Liver (tissue), 9 donors: ENCODE data around the gene GPR15. TPM values are rescaled to one million over a fixed set of nuclear protein-coding genes. Genes with fewer than 3 reads are reported as not detected.

Source experiments
- DNase-seq: peaks from one replicate; pipeline ENCODE4 v3.0.0-alpha.2; 2017; ENCODE audit warnings: low spot score
- H3K27ac ChIP-seq, 2 donors: one replicate each; pipeline ENCODE4 v1.7.0; 2013; ENCODE audit warnings: inconsistent platforms in 2 of 2, low read length in 2 of 2, control low read depth in 1 of 2, low read depth in 1 of 2, mild to moderate bottlenecking in 1 of 2
- H3K27me3 ChIP-seq, 4 donors: one replicate each; pipeline versions ENCODE4 v1.6.1 to v1.7.0; 2013; ENCODE audit warnings: low read length in 3 of 4, inconsistent platforms in 1 of 4, mild to moderate bottlenecking in 1 of 4, moderate library complexity in 1 of 4; ENCODE audit not compliant: control insufficient read depth in 4 of 4, insufficient read depth in 4 of 4
- H3K36me3 ChIP-seq, 4 donors: one replicate each; pipeline versions ENCODE4 v1.6.1 to v1.7.0; 2013; ENCODE audit warnings: low read length in 3 of 4, mild to moderate bottlenecking in 3 of 4, low read depth in 1 of 4, moderate library complexity in 1 of 4; ENCODE audit not compliant: control insufficient read depth in 4 of 4, insufficient read depth in 3 of 4
- H3K4me1 ChIP-seq, 4 donors: one replicate each; pipeline versions ENCODE4 v1.6.1 to v1.7.0; 2013; ENCODE audit warnings: low read length in 3 of 4, mild to moderate bottlenecking in 3 of 4, moderate library complexity in 1 of 4; ENCODE audit not compliant: control insufficient read depth in 4 of 4, insufficient read depth in 4 of 4
- H3K4me3 ChIP-seq, 3 donors: one replicate each; pipeline versions ENCODE4 v1.6.1 to v1.7.0; 2013; ENCODE audit warnings: low read length in 3 of 3, control low read depth in 1 of 3, low read depth in 1 of 3, mild to moderate bottlenecking in 1 of 3
- H3K9ac ChIP-seq, 2 donors: one replicate each; pipeline ENCODE4 v1.7.0; 2013; ENCODE audit warnings: low read length in 2 of 2, mild to moderate bottlenecking in 2 of 2, moderate library complexity in 2 of 2, control low read depth in 1 of 2, low read depth in 1 of 2
- H3K9me3 ChIP-seq, 4 donors: one replicate each; pipeline versions ENCODE4 v1.6.1 to v1.7.0; 2013; ENCODE audit warnings: low read length in 3 of 4; ENCODE audit not compliant: control insufficient read depth in 4 of 4
- EGR1 ChIP-seq, 2 donors: IDR thresholded peaks; 2 replicates each; pipeline ENCODE4 v1.6.1; 2016 to 2018; ENCODE audit warnings: antibody characterized with exemption in 2 of 2, low read depth in 2 of 2
- FOXA1 ChIP-seq: IDR thresholded peaks from 2 replicates; pipeline ENCODE4 v1.6.1; 2016; ENCODE audit warnings: antibody characterized with exemption
- FOXA2 ChIP-seq: IDR thresholded peaks from 2 replicates; pipeline ENCODE4 v1.6.1; 2016; ENCODE audit warnings: antibody characterized with exemption
- GABPA ChIP-seq, 2 donors: IDR thresholded peaks in 1 of 2; conservative IDR thresholded peaks in 1 of 2; 2 replicates each; pipeline ENCODE4 v1.6.1; 2016; ENCODE audit warnings: antibody characterized with exemption in 2 of 2, mild to moderate bottlenecking in 1 of 2, moderate library complexity in 1 of 2
- HNF4A ChIP-seq, 2 donors: conservative IDR thresholded peaks; 2 replicates each; pipeline ENCODE4 v1.6.1; 2016; ENCODE audit warnings: antibody characterized with exemption in 2 of 2, mild to moderate bottlenecking in 2 of 2
- HNF4G ChIP-seq: IDR thresholded peaks from 2 replicates; pipeline ENCODE4 v1.6.1; 2016; ENCODE audit warnings: antibody characterized with exemption
- JUND ChIP-seq, 2 donors: IDR thresholded peaks; 2 replicates each; pipeline ENCODE4 v1.6.1; 2016; ENCODE audit warnings: antibody characterized with exemption in 2 of 2
- NR2F2 ChIP-seq: IDR thresholded peaks from 2 replicates; pipeline ENCODE4 v1.6.1; 2016; ENCODE audit warnings: antibody characterized with exemption
- RAD21 ChIP-seq, 2 donors: IDR thresholded peaks; 2 replicates each; pipeline ENCODE4 v1.6.1; 2016; ENCODE audit warnings: antibody characterized with exemption in 2 of 2, mild to moderate bottlenecking in 2 of 2
- RXRA ChIP-seq, 2 donors: IDR thresholded peaks; 2 replicates each; pipeline ENCODE4 v1.6.1; 2017 to 2018; ENCODE audit warnings: antibody characterized with exemption in 2 of 2, mild to moderate bottlenecking in 1 of 2
- SP1 ChIP-seq: IDR thresholded peaks from 2 replicates; pipeline ENCODE4 v1.6.1; 2018; ENCODE audit warnings: antibody characterized with exemption, mild to moderate bottlenecking
- TAF1 ChIP-seq: conservative IDR thresholded peaks from 2 replicates; pipeline ENCODE4 v1.6.1; 2016; ENCODE audit warnings: antibody characterized with exemption, mild to moderate bottlenecking
- YY1 ChIP-seq: IDR thresholded peaks from 2 replicates; pipeline ENCODE4 v1.6.1; 2016; ENCODE audit warnings: antibody characterized with exemption, mild to moderate bottlenecking
- WGBS: extraction: QIAGEN DNeasy Blood & Tissue Kit; methylation state at CpG from one replicate; pipeline ENCODE4 v1.1.7; 2013; 5-methylcytosine and 5-hydroxymethylcytosine counted together
- polyA plus RNA-seq, 2 donors: library from polyadenylated mRNA; stranded (reverse) in 1 of 2; unstranded in 1 of 2; fragments of 200-250 nt in 1 of 2; fragments of >200 nt in 1 of 2; fragmentation: Nextera tagmentation in 1 of 2; extraction: Ambion mirVana in 1 of 2; gene quantifications; one replicate each; pipeline versions ENCODE4 v1.2.1 to v1.2.3, GENCODE V29; 2013 to 2015
- total RNA-seq, 2 donors: library from RNA; depleted of rRNA; stranded (reverse); fragments of >200 nt; gene quantifications; one replicate each; pipeline ENCODE4 v1.2.3, GENCODE V29; 2014
- TF ChIP-seq, protein P1 (sequence below): IDR thresholded peaks from 2 replicates; pipeline ENCODE4 v1.6.1; 2016; ENCODE audit warnings: antibody characterized with exemption, mild to moderate bottlenecking
- TF ChIP-seq, protein P2 (sequence below): IDR thresholded peaks from 2 replicates; pipeline ENCODE4 v1.6.1; 2016; ENCODE audit warnings: antibody characterized with exemption
- TF ChIP-seq, protein P3 (sequence below): fragments of 150-350 bp; IDR thresholded peaks from 2 replicates; pipeline ENCODE4 v1.5.1; 2017; ENCODE audit warnings: improper control_type of control experiment, low read depth, low read length; ENCODE audit not compliant: missing input control
- TF ChIP-seq, protein P4 (sequence below): IDR thresholded peaks from 2 replicates; pipeline ENCODE4 v1.6.1; 2016; ENCODE audit warnings: antibody characterized with exemption
- TF ChIP-seq, protein P5 (sequence below): IDR thresholded peaks from 2 replicates; pipeline ENCODE4 v1.6.1; 2016; ENCODE audit warnings: antibody characterized with exemption
- donor health status: healthy.
- donor health status: healthy.
- donor health status: healthy.
- donor health status: healthy.
- donor health status: healthy.

The GPR15 gene
- total and polyA plus RNA-seq, 4 donors, result 0.08 to 0.10 TPM; not detected in 2

DNA sequence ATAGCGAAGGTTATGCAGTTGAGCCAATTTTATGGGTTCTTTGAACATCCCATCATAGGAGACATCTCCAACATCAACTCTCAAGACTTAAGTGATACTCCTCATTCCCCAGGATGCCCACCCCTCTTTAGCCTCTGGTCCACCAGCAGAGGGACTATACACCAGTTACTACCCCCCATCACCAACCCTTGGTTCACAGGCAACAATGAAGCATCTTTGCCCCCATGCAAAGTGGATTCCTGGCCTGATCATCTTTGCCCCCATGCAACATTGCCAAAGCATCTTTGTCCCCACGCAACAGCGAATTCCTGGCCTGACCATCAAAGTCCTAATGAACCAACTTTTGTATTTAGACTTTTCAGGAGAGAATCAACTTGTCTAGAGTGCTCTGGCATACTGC, 19.1 kb downstream of the GPR15 start:
- Histone ChIP-seq H3K27ac (no peak overlapping the region), H3K9ac (no peak overlapping the region), H3K36me3 (no peaks in the 10 kb centered on the region), H3K27me3 (no peaks in the 10 kb centered on the region), H3K9me3 (no peaks in the 10 kb centered on the region), H3K4me1 (no peaks in the 10 kb centered on the region), H3K4me3 (no peak overlapping the region)
- WGBS, result 95% methylated on average over 3 of the region's 3 CpGs
- no peak for DNase-seq
- TF ChIP-seq GABPA (IDR thresholded peaks at IDR 0.05 in 1 of 2, conservative IDR thresholded peaks at IDR 0.05 in 1 of 2) (no peak), FOXA1 (no peak), RAD21 (IDR thresholded peaks at IDR 0.05) (no peak), TAF1 (no peak), HNF4G (no peak), HNF4A (conservative IDR thresholded peaks at IDR 0.05) (no peak), NR2F2 (no peak), SP1 (no peak), EGR1 (IDR thresholded peaks at IDR 0.05; ENCODE audit: low read depth in 2 of 2) (no peak), FOXA2 (no peak), YY1 (no peak), JUND (IDR thresholded peaks at IDR 0.05) (no peak), RXRA (IDR thresholded peaks at IDR 0.05) (no peak)
- TF ChIP-seq, protein P1, sequence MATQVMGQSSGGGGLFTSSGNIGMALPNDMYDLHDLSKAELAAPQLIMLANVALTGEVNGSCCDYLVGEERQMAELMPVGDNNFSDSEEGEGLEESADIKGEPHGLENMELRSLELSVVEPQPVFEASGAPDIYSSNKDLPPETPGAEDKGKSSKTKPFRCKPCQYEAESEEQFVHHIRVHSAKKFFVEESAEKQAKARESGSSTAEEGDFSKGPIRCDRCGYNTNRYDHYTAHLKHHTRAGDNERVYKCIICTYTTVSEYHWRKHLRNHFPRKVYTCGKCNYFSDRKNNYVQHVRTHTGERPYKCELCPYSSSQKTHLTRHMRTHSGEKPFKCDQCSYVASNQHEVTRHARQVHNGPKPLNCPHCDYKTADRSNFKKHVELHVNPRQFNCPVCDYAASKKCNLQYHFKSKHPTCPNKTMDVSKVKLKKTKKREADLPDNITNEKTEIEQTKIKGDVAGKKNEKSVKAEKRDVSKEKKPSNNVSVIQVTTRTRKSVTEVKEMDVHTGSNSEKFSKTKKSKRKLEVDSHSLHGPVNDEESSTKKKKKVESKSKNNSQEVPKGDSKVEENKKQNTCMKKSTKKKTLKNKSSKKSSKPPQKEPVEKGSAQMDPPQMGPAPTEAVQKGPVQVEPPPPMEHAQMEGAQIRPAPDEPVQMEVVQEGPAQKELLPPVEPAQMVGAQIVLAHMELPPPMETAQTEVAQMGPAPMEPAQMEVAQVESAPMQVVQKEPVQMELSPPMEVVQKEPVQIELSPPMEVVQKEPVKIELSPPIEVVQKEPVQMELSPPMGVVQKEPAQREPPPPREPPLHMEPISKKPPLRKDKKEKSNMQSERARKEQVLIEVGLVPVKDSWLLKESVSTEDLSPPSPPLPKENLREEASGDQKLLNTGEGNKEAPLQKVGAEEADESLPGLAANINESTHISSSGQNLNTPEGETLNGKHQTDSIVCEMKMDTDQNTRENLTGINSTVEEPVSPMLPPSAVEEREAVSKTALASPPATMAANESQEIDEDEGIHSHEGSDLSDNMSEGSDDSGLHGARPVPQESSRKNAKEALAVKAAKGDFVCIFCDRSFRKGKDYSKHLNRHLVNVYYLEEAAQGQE, result no peak
- TF ChIP-seq, protein P2, sequence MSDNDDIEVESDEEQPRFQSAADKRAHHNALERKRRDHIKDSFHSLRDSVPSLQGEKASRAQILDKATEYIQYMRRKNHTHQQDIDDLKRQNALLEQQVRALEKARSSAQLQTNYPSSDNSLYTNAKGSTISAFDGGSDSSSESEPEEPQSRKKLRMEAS, result no peak
- TF ChIP-seq, protein P3, sequence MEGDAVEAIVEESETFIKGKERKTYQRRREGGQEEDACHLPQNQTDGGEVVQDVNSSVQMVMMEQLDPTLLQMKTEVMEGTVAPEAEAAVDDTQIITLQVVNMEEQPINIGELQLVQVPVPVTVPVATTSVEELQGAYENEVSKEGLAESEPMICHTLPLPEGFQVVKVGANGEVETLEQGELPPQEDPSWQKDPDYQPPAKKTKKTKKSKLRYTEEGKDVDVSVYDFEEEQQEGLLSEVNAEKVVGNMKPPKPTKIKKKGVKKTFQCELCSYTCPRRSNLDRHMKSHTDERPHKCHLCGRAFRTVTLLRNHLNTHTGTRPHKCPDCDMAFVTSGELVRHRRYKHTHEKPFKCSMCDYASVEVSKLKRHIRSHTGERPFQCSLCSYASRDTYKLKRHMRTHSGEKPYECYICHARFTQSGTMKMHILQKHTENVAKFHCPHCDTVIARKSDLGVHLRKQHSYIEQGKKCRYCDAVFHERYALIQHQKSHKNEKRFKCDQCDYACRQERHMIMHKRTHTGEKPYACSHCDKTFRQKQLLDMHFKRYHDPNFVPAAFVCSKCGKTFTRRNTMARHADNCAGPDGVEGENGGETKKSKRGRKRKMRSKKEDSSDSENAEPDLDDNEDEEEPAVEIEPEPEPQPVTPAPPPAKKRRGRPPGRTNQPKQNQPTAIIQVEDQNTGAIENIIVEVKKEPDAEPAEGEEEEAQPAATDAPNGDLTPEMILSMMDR, result no peak
- TF ChIP-seq, protein P4, sequence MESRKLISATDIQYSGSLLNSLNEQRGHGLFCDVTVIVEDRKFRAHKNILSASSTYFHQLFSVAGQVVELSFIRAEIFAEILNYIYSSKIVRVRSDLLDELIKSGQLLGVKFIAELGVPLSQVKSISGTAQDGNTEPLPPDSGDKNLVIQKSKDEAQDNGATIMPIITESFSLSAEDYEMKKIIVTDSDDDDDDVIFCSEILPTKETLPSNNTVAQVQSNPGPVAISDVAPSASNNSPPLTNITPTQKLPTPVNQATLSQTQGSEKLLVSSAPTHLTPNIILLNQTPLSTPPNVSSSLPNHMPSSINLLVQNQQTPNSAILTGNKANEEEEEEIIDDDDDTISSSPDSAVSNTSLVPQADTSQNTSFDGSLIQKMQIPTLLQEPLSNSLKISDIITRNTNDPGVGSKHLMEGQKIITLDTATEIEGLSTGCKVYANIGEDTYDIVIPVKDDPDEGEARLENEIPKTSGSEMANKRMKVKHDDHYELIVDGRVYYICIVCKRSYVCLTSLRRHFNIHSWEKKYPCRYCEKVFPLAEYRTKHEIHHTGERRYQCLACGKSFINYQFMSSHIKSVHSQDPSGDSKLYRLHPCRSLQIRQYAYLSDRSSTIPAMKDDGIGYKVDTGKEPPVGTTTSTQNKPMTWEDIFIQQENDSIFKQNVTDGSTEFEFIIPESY, result no peak
- TF ChIP-seq, protein P5, sequence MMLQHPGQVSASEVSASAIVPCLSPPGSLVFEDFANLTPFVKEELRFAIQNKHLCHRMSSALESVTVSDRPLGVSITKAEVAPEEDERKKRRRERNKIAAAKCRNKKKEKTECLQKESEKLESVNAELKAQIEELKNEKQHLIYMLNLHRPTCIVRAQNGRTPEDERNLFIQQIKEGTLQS, result no peak

DNA sequence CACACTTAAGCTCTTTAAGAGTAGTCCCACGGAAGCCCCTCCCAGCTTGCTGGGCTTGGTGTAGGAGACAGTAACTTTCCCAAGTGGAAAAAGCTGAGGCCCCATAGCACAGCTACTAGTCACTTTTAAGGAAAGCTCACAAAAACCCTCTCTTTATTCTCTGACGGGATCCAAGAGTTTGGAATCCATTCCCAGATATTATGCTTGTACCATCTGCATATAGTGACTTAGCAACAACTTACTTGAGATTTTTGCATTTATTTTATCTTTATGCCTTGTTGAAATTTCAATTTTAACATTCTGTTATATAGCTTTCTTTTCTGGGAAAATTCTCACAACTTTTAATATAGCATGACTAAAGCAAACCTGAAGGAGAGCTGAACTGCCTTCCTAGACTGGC, 19.5 kb downstream of the GPR15 start:
- WGBS, result 88% methylated on average over 2 of the region's 2 CpGs
- no peak for DNase-seq
- Histone ChIP-seq H3K9ac (no peak overlapping the region), H3K27me3 (no peaks in the 10 kb centered on the region), H3K4me1 (no peaks in the 10 kb centered on the region), H3K36me3 (no peaks in the 10 kb centered on the region), H3K27ac (no peak overlapping the region), H3K4me3 (no peak overlapping the region), H3K9me3 (no peaks in the 10 kb centered on the region)
- TF ChIP-seq FOXA1, result no peak
- TF ChIP-seq, protein P3, result no peak
- no peak for TF ChIP-seq GABPA (IDR thresholded peaks at IDR 0.05 in 1 of 2, conservative IDR thresholded peaks at IDR 0.05 in 1 of 2)
- no peak for TF ChIP-seq NR2F2
- no peak for TF ChIP-seq SP1
- TF ChIP-seq HNF4A (conservative IDR thresholded peaks at IDR 0.05), result no peak
- TF ChIP-seq FOXA2, result no peak
- TF ChIP-seq, protein P2, result no peak
- TF ChIP-seq JUND (IDR thresholded peaks at IDR 0.05), result no peak
- no peak for TF ChIP-seq TAF1
- no peak for TF ChIP-seq YY1
- no peak for TF ChIP-seq RXRA (IDR thresholded peaks at IDR 0.05)
